Astrocyte (in vitro differentiated cells and primary cell): ENCODE measurements around the gene RRH. TPM values are rescaled to one million over a fixed set of nuclear protein-coding genes. Genes with fewer than 3 reads are reported as not detected.

Source experiments
- DNase-seq: peaks from one replicate; pipeline ENCODE4 v3.0.0-alpha.2; 2010; ENCODE audit warnings: low read depth
- FAIRE-seq: peaks from 2 replicates; lab custom pipeline; 2011; peaks lifted over from hg19 to GRCh38; lab: Jason Lieb, UNC
- H2AFZ ChIP-seq: 2 replicates; pipeline ENCODE4 v1.6.0; 2012; ENCODE audit warnings: low read depth, low read length, inconsistent platforms
- H3K27ac ChIP-seq: 2 replicates; pipeline ENCODE4 v1.5.1; 2011; ENCODE audit warnings: low read depth, low read length, inconsistent platforms
- H3K27me3 ChIP-seq: 2 replicates; pipeline ENCODE4 v1.6.0; 2011; ENCODE audit warnings: low read length, inconsistent platforms; ENCODE audit not compliant: insufficient read depth
- H3K36me3 ChIP-seq: 2 replicates; pipeline ENCODE4 v1.5.1; 2011; ENCODE audit warnings: low read length, inconsistent platforms; ENCODE audit not compliant: insufficient read depth
- H3K4me1 ChIP-seq: 2 replicates; pipeline ENCODE4 v1.5.1; 2011; ENCODE audit warnings: low read length, inconsistent platforms; ENCODE audit not compliant: insufficient read depth
- H3K4me2 ChIP-seq: 2 replicates; pipeline ENCODE4 v1.6.0; 2012; ENCODE audit warnings: low read length, inconsistent platforms
- H3K4me3 ChIP-seq: 2 replicates; pipeline ENCODE4 v1.5.1; 2011; ENCODE audit warnings: low read depth, mild to moderate bottlenecking, low read length, inconsistent platforms; ENCODE audit not compliant: insufficient read depth
- H3K79me2 ChIP-seq: 2 replicates; pipeline ENCODE4 v1.6.0; 2012; ENCODE audit warnings: mild to moderate bottlenecking, low read length, inconsistent platforms; ENCODE audit not compliant: insufficient read depth
- H3K9ac ChIP-seq: 2 replicates; pipeline ENCODE4 v1.6.0; 2012; ENCODE audit warnings: mild to moderate bottlenecking, low read length, inconsistent platforms
- H3K9me3 ChIP-seq: 2 replicates; pipeline ENCODE4 v1.5.1; 2012; ENCODE audit warnings: low read depth, mild to moderate bottlenecking, low read length, inconsistent platforms; ENCODE audit not compliant: insufficient read depth
- H4K20me1 ChIP-seq: 2 replicates; pipeline ENCODE4 v1.6.0; 2012; ENCODE audit warnings: low read length, inconsistent platforms; ENCODE audit not compliant: insufficient read depth
- H3K27ac Mint-ChIP-seq: one replicate; pipeline ENCODE4 v1.8.0; 2021; ENCODE audit warnings: mild to moderate bottlenecking, mixed read lengths; ENCODE audit not compliant: unreplicated experiment
- H3K27me3 Mint-ChIP-seq: one replicate; pipeline ENCODE4 v1.8.0; 2021; ENCODE audit warnings: low read depth, mixed read lengths; ENCODE audit not compliant: unreplicated experiment
- H3K36me3 Mint-ChIP-seq: one replicate; pipeline ENCODE4 v1.8.0; 2021; ENCODE audit warnings: low read depth, mixed read lengths; ENCODE audit not compliant: unreplicated experiment
- H3K4me1 Mint-ChIP-seq: one replicate; pipeline ENCODE4 v1.8.0; 2021; ENCODE audit warnings: low read depth, mixed read lengths; ENCODE audit not compliant: unreplicated experiment
- H3K4me3 Mint-ChIP-seq: one replicate; pipeline ENCODE4 v1.8.0; 2021; ENCODE audit warnings: mild to moderate bottlenecking, moderate library complexity, mixed read lengths; ENCODE audit not compliant: unreplicated experiment
- H3K9me3 Mint-ChIP-seq: one replicate; pipeline ENCODE4 v1.8.0; 2021; ENCODE audit warnings: mild to moderate bottlenecking, mixed read lengths; ENCODE audit not compliant: unreplicated experiment
- EZH2 ChIP-seq: IDR thresholded peaks from 2 replicates; pipeline ENCODE4 v1.6.1; 2012; ENCODE audit warnings: mild to moderate bottlenecking, low read length, inconsistent platforms; ENCODE audit not compliant: insufficient read depth
- total RNA-seq: library from RNA; stranded (reverse); gene quantifications from 2 replicates; pipeline ENCODE4 v1.2.1, GENCODE V29; 2021
- TF ChIP-seq, protein P1 (sequence below): IDR thresholded peaks from 2 replicates; pipeline ENCODE4 v1.5.1; 2011; ENCODE audit warnings: low read depth, mild to moderate bottlenecking, inconsistent platforms, low read length, moderate library complexity; ENCODE audit not compliant: insufficient read depth

The RRH gene
- total RNA-seq, 1 donor from 2014 or later: 0.25 TPM

DNA sequence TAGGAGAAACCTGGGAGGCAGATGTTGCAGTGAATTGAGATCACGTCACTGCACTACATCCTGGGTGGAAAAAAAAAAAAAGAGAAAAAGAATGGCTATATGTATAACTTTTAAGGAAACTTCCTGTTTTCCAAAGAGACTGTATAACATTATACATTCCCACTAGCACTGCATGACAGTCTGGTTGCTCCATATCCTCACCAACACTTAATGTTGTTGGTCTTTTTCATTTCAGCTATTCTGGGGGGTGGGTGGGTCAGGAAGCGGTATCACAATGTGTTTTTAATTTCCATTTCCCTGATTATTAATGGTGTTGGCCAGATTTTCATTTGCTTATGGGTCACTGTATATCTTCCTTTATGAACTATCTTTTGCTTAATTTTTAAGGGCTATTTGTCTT lies 33.5 kb downstream of the RRH start:
- H3K4me1 Mint-ChIP-seq: no peaks in the 10 kb centered on the region
- no peak overlapping the region for H3K4me3 Mint-ChIP-seq
- H3K4me3 ChIP-seq: no peak overlapping the region
- H3K27ac ChIP-seq: no peak overlapping the region
- H4K20me1 ChIP-seq: no peaks in the 10 kb centered on the region
- H3K9me3 ChIP-seq: no peaks in the 10 kb centered on the region
- H2AFZ ChIP-seq: no peak overlapping the region
- TF ChIP-seq, protein P1, sequence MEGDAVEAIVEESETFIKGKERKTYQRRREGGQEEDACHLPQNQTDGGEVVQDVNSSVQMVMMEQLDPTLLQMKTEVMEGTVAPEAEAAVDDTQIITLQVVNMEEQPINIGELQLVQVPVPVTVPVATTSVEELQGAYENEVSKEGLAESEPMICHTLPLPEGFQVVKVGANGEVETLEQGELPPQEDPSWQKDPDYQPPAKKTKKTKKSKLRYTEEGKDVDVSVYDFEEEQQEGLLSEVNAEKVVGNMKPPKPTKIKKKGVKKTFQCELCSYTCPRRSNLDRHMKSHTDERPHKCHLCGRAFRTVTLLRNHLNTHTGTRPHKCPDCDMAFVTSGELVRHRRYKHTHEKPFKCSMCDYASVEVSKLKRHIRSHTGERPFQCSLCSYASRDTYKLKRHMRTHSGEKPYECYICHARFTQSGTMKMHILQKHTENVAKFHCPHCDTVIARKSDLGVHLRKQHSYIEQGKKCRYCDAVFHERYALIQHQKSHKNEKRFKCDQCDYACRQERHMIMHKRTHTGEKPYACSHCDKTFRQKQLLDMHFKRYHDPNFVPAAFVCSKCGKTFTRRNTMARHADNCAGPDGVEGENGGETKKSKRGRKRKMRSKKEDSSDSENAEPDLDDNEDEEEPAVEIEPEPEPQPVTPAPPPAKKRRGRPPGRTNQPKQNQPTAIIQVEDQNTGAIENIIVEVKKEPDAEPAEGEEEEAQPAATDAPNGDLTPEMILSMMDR: no peak
- TF ChIP-seq EZH2: no peak
- no peak overlapping the region for H3K4me2 ChIP-seq
- FAIRE-seq (no peak), DNase-seq (no peak)
- no peaks in the 10 kb centered on the region for H3K4me1 ChIP-seq
- no peak overlapping the region for H3K27ac Mint-ChIP-seq
- no peak overlapping the region for H3K9ac ChIP-seq
- no peaks in the 10 kb centered on the region for H3K36me3 ChIP-seq
- no peaks in the 10 kb centered on the region for H3K27me3 Mint-ChIP-seq
- H3K36me3 Mint-ChIP-seq: no peaks in the 10 kb centered on the region
- peaks cover 5% of the 10 kb centered on the region for H3K9me3 Mint-ChIP-seq
- H3K79me2 ChIP-seq: no peaks in the 10 kb centered on the region
- H3K27me3 ChIP-seq: no peaks in the 10 kb centered on the region

DNA sequence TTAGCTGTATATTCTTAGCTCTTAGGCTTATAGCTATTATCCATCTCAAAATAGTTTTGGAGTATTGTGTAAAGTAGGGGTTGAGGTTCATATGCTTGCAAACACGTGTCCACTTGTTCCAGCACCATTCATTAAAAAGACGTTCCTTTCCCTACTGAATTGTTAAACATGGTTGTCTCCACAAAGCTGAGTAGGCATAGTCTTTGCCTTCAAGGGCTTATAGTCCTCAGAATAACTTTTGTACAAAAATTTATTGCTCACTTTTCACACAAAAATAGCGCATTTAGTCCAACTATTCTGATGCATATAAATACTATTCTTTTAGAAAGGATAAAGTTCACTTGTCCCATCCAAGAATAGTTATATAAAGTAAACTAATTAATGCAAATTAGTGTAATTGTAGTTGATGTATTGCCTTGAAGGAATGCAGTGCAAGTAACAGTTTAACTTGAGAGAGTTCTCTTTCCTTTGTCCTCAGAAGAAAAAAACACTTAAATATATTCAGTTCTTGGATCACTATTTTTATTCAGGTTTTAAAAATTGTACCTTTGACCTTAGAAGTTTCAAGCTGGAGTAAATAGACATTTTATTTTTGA lies 34.2 kb downstream of the RRH start:
- no peak overlapping the region for H3K4me3 ChIP-seq
- no peak overlapping the region for H3K4me3 Mint-ChIP-seq
- no peak for TF ChIP-seq EZH2
- TF ChIP-seq, protein P1: no peak
- no peaks in the 10 kb centered on the region for H3K4me1 Mint-ChIP-seq
- H3K27me3 Mint-ChIP-seq: no peaks in the 10 kb centered on the region
- H2AFZ ChIP-seq: no peak overlapping the region
- H3K27ac Mint-ChIP-seq: no peak overlapping the region
- no peaks in the 10 kb centered on the region for H4K20me1 ChIP-seq
- H3K27me3 ChIP-seq: no peaks in the 10 kb centered on the region
- H3K9me3 ChIP-seq: no peaks in the 10 kb centered on the region
- H3K9ac ChIP-seq: no peak overlapping the region
- DNase-seq: no peak
- no peaks in the 10 kb centered on the region for H3K4me1 ChIP-seq
- no peak overlapping the region for H3K27ac ChIP-seq
- H3K36me3 ChIP-seq: no peaks in the 10 kb centered on the region
- H3K36me3 Mint-ChIP-seq: no peaks in the 10 kb centered on the region
- peaks cover 5% of the 10 kb centered on the region for H3K9me3 Mint-ChIP-seq
- H3K79me2 ChIP-seq: no peaks in the 10 kb centered on the region
- H3K4me2 ChIP-seq: no peak overlapping the region
- no peak for FAIRE-seq

DNA sequence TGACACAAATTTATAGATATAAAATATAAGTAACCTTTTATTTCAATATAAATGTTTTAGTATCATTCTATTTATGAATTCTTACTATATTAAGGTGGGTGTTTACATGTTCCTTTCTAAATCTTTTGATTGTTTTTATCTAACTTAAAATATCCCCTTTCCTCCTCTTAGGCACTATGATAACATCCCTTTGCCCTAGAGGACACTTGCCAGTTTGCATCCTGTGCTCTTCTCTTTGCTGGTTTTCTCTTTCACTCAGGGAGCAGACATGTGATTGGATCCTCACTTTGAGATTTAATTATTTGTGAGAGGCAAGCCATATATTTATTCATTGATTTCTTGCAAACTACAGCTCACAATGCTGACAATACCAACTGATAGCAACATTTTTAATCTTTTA lies 36.4 kb downstream of the RRH start:
- FAIRE-seq (no peak), DNase-seq (no peak)
- no peak overlapping the region for H3K4me3 Mint-ChIP-seq
- no peak overlapping the region for H3K27ac Mint-ChIP-seq
- Histone ChIP-seq H3K4me3 (no peak overlapping the region), H3K27ac (no peak overlapping the region), H3K4me2 (no peak overlapping the region), H3K4me1 (no peaks in the 10 kb centered on the region), H3K27me3 (no peaks in the 10 kb centered on the region), H3K79me2 (no peaks in the 10 kb centered on the region), H3K9me3 (no peaks in the 10 kb centered on the region), H2AFZ (no peak overlapping the region), H3K9ac (no peak overlapping the region), H4K20me1 (no peaks in the 10 kb centered on the region), H3K36me3 (no peaks in the 10 kb centered on the region)
- no peaks in the 10 kb centered on the region for H3K36me3 Mint-ChIP-seq
- no peaks in the 10 kb centered on the region for H3K27me3 Mint-ChIP-seq
- TF ChIP-seq, protein P1: no peak
- no peak for TF ChIP-seq EZH2
- H3K4me1 Mint-ChIP-seq: no peaks in the 10 kb centered on the region
- peaks cover 1% of the 10 kb centered on the region for H3K9me3 Mint-ChIP-seq
